MM.1S (cell line): ENCODE data around the gene LAMTOR5.

Experiments
- DNase-seq: peaks from one replicate; pipeline ENCODE4 v3.0.0-alpha.2; 2015
- H2AFZ ChIP-seq: fragments of 300-600 bp; sonication (generic); 2 replicates; pipeline ENCODE4 v1.6.0; 2016; ENCODE audit warnings: antibody characterized with exemption, low read length
- H3F3A ChIP-seq: fragments of 300-600 bp; sonication (generic); 2 replicates; pipeline ENCODE4 v1.6.1; 2016; ENCODE audit warnings: mild to moderate bottlenecking, antibody characterized with exemption, low read length, moderate library complexity, mixed read lengths; ENCODE audit not compliant: insufficient read depth
- H3K27ac ChIP-seq: fragments of 300-600 bp; sonication (generic); 2 replicates; pipeline ENCODE4 v1.5.1; 2016; ENCODE audit warnings: mild to moderate bottlenecking, low read length
- H3K27me3 ChIP-seq: fragments of 300-600 bp; sonication (generic); replicated peaks from 2 replicates; pipeline ENCODE4 v1.6.0; 2016; ENCODE audit warnings: low read length; ENCODE audit not compliant: insufficient read depth
- H3K36me3 ChIP-seq: fragments of 300-600 bp; sonication (generic); replicated peaks from 2 replicates; pipeline ENCODE4 v1.6.1; 2016; ENCODE audit warnings: mild to moderate bottlenecking, low read length, mixed read lengths; ENCODE audit not compliant: insufficient read depth
- H3K4me1 ChIP-seq: fragments of 300-600 bp; sonication (generic); 2 replicates; pipeline ENCODE4 v1.6.1; 2016; ENCODE audit warnings: low read length, mixed read lengths
- H3K4me2 ChIP-seq: fragments of 300-600 bp; sonication (generic); 2 replicates; pipeline ENCODE4 v1.6.0; 2016; ENCODE audit warnings: low read depth, low read length
- H3K4me3 ChIP-seq: fragments of 300-600 bp; sonication (generic); 2 replicates; pipeline ENCODE4 v1.5.1; 2016; ENCODE audit warnings: low read length, mixed read lengths
- H3K79me2 ChIP-seq: fragments of 300-600 bp; sonication (generic); 2 replicates; pipeline ENCODE4 v1.6.1; 2016; ENCODE audit warnings: mixed run types, low read length, mixed read lengths
- H3K9ac ChIP-seq: fragments of 300-600 bp; sonication (generic); 2 replicates; pipeline ENCODE4 v1.6.1; 2016; ENCODE audit warnings: low read length, mixed read lengths
- H3K9me2 ChIP-seq: fragments of 300-600 bp; sonication (generic); replicated peaks from 2 replicates; pipeline ENCODE4 v1.6.1; 2016; ENCODE audit warnings: mild to moderate bottlenecking, low read length, mixed read lengths; ENCODE audit not compliant: insufficient read depth
- H3K9me3 ChIP-seq: fragments of 300-600 bp; sonication (generic); replicated peaks from 2 replicates; pipeline ENCODE4 v1.6.1; 2016; ENCODE audit warnings: mild to moderate bottlenecking, low read length, mixed read lengths; ENCODE audit not compliant: insufficient read depth
- H4K20me1 ChIP-seq: fragments of 300-600 bp; sonication (generic); 2 replicates; pipeline ENCODE4 v1.6.1; 2016; ENCODE audit warnings: mild to moderate bottlenecking, low read length, moderate library complexity, mixed read lengths; ENCODE audit not compliant: insufficient read depth
- CTCF ChIP-seq: fragments of 300-600 bp; sonication (generic); IDR thresholded peaks from 2 replicates; pipeline ENCODE4 v1.5.1; 2016; ENCODE audit warnings: antibody characterized with exemption, low read length, mixed read lengths
- EZH2 ChIP-seq: fragments of 300-600 bp; sonication (generic); optimal IDR thresholded peaks from 2 replicates; pipeline ENCODE3; 2017; ENCODE audit warnings: low read depth, mild to moderate bottlenecking, antibody characterized with exemption, low read length, mixed read lengths
- EZH2phosphoT487 ChIP-seq: fragments of 300-600 bp; sonication (generic); IDR thresholded peaks from 2 replicates; pipeline ENCODE4 v1.6.1; 2018; ENCODE audit warnings: antibody characterized with exemption, low read length

LAMTOR5 gene

GRCh38 chr1:110385369-110385768, 22.1 kb downstream of the LAMTOR5 start:
- no peaks in the 10 kb centered on the region for H3K9me3 ChIP-seq
- H3K4me2 ChIP-seq = no peak overlapping the region
- H3K4me1 ChIP-seq = no peaks in the 10 kb centered on the region
- no peaks in the 10 kb centered on the region for H3K36me3 ChIP-seq
- no peak for DNase-seq
- H3K79me2 ChIP-seq = no peaks in the 10 kb centered on the region
- no peak overlapping the region for H2AFZ ChIP-seq
- no peaks in the 10 kb centered on the region for H3K9me2 ChIP-seq
- H3F3A ChIP-seq = no peaks in the 10 kb centered on the region
- no peak for TF ChIP-seq CTCF
- no peak for TF ChIP-seq EZH2
- no peak for TF ChIP-seq EZH2phosphoT487
- H3K4me3 ChIP-seq = no peak overlapping the region
- H4K20me1 ChIP-seq = no peaks in the 10 kb centered on the region
- no peak overlapping the region for H3K27ac ChIP-seq
- H3K9ac ChIP-seq = no peak overlapping the region
- no peaks in the 10 kb centered on the region for H3K27me3 ChIP-seq

GRCh38 chr1:110384581-110385321, 22.7 kb downstream of the LAMTOR5 start:
- no peak overlapping the region for H2AFZ ChIP-seq
- no peaks in the 10 kb centered on the region for H3K9me3 ChIP-seq
- no peaks in the 10 kb centered on the region for H3K27me3 ChIP-seq
- no peak for TF ChIP-seq CTCF
- TF ChIP-seq EZH2 = no peak
- TF ChIP-seq EZH2phosphoT487 = no peak
- H4K20me1 ChIP-seq = no peaks in the 10 kb centered on the region
- no peaks in the 10 kb centered on the region for H3K36me3 ChIP-seq
- no peaks in the 10 kb centered on the region for H3F3A ChIP-seq
- H3K4me3 ChIP-seq = no peak overlapping the region
- H3K9me2 ChIP-seq = no peaks in the 10 kb centered on the region
- H3K4me1 ChIP-seq = no peaks in the 10 kb centered on the region
- H3K79me2 ChIP-seq = no peaks in the 10 kb centered on the region
- H3K4me2 ChIP-seq = no peak overlapping the region
- DNase-seq = no peak
- H3K9ac ChIP-seq = no peak overlapping the region
- no peak overlapping the region for H3K27ac ChIP-seq

- no peak overlapping the region for H3K9ac ChIP-seq
- DNase-seq = no peak
- H2AFZ ChIP-seq = no peak overlapping the region
Observed at GRCh38 chr1:110383251-110383990, 24.1 kb downstream of the LAMTOR5 start.

More at GRCh38 chr1:110383251-110383990, 24.1 kb downstream of the LAMTOR5 start:
- Histone ChIP-seq H3F3A (no peaks in the 10 kb centered on the region), H3K9me3 (no peaks in the 10 kb centered on the region), H3K9me2 (no peaks in the 10 kb centered on the region), H3K79me2 (no peaks in the 10 kb centered on the region), H3K4me1 (no peaks in the 10 kb centered on the region), H3K4me2 (no peak overlapping the region), H3K27ac (no peak overlapping the region), H3K36me3 (no peaks in the 10 kb centered on the region), H3K27me3 (no peaks in the 10 kb centered on the region), H3K4me3 (no peak overlapping the region), H4K20me1 (no peaks in the 10 kb centered on the region)
- TF ChIP-seq EZH2phosphoT487 (no peak), CTCF (no peak), EZH2 (no peak)
